Large intestine (tissue), 3 donors: ENCODE results near the gene OR8B8. TPM values are rescaled to one million over a fixed set of nuclear protein-coding genes. Genes with fewer than 3 reads are reported as not detected.
"Not testable (repeated sequence)": the region's sequence is repeated elsewhere in the genome, so short reads cannot be mapped to it uniquely, and the experiment has no call there.

ENCODE experiments used
- DNase-seq, 2 donors: peaks; one replicate each; pipeline versions ENCODE4 v3.0.0 to v3.0.0-alpha.2; 2013
- H3K27ac ChIP-seq: one replicate; pipeline ENCODE4 v1.5.1; 2013; ENCODE audit warnings: low read length
- H3K27me3 ChIP-seq: 2 replicates; pipeline ENCODE4 v1.6.1; 2013; ENCODE audit warnings: low read length; ENCODE audit not compliant: control insufficient read depth, insufficient read depth
- H3K36me3 ChIP-seq: 2 replicates; pipeline ENCODE4 v1.6.1; 2013; ENCODE audit warnings: low read length; ENCODE audit not compliant: control insufficient read depth, insufficient read depth
- H3K4me1 ChIP-seq: one replicate; pipeline ENCODE4 v1.6.1; 2013; ENCODE audit warnings: low read length; ENCODE audit not compliant: control insufficient read depth, insufficient read depth
- H3K4me3 ChIP-seq: one replicate; pipeline ENCODE4 v1.5.1; 2013; ENCODE audit warnings: low read length
- H3K9me3 ChIP-seq: one replicate; pipeline ENCODE4 v1.6.1; 2013; ENCODE audit warnings: mild to moderate bottlenecking, low read depth, low read length, moderate library complexity; ENCODE audit not compliant: control insufficient read depth
- WGBS: methylation state at CpG from one replicate; pipeline ENCODE4 v1.1.5; 2013; ENCODE audit warnings: low lambda C conversion rate; ENCODE audit not compliant: insufficient coverage; 5-methylcytosine and 5-hydroxymethylcytosine counted together
- polyA plus RNA-seq: library from polyadenylated mRNA; unstranded; fragments of 120-200 nt; gene quantifications from one replicate; pipeline ENCODE4 v1.2.1, GENCODE V29; 2013

The OR8B8 gene
- polyA plus RNA-seq, 1 donor: not detected

- WGBS: 100% methylated on average over 1 of the region's 1 CpG
- no peaks in the 10 kb centered on the region for H3K36me3 ChIP-seq
- no peaks in the 10 kb centered on the region for H3K9me3 ChIP-seq
- no peak for DNase-seq
- H3K27me3 ChIP-seq: no peaks in the 10 kb centered on the region
- H3K4me3 ChIP-seq: no peak overlapping the region
- H3K4me1 ChIP-seq: no peaks in the 10 kb centered on the region
- no peak overlapping the region for H3K27ac ChIP-seq
Measured at GRCh38 chr11:124473476-124473875, 28.0 kb upstream of the OR8B8 start.

GRCh38 chr11:124470561-124471227 is 25.2 kb upstream of the OR8B8 start:
- H3K36me3 ChIP-seq: no peaks in the 10 kb centered on the region
- H3K4me1 ChIP-seq: no peaks in the 10 kb centered on the region
- peak; percentile 2 to 7 for DNase-seq
- WGBS: 73% methylated on average over 5 of the region's 11 CpGs
- H3K4me3 ChIP-seq: no peak overlapping the region
- no peaks in the 10 kb centered on the region for H3K9me3 ChIP-seq
- H3K27ac ChIP-seq: no peak overlapping the region
- no peaks in the 10 kb centered on the region for H3K27me3 ChIP-seq

DNA sequence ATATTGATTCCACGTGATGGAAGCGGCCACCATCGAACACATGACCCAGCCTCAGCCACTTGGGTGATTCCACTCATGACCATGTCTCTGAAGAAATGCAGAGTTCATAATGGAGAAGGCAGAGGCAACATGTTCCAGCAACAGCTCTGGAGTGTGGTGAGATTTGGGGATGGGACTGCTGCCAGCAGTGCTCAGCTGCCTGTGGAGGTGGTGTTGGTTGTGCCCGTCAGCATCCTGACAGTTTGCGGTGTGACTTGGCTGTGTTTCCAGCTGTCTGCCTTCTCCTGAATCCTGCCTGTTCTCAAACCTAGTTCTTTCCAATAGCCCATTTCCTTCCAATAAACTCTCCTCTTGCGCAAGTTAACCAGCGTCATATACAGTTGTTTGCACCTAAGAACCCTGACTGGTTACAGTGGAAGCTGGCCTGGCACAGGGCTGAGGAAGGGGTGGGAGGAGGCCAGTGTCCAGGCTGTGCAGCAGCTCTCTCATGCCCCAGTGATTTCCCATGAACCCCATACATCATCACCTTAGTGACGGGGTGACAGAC is 22.0 kb upstream of the OR8B8 start:
- Histone ChIP-seq H3K27ac (no peak overlapping the region), H3K4me3 (no peak overlapping the region), H3K36me3 (no peaks in the 10 kb centered on the region), H3K27me3 (no peaks in the 10 kb centered on the region), H3K9me3 (no peaks in the 10 kb centered on the region), H3K4me1 (no peaks in the 10 kb centered on the region)
- DNase-seq: no peak
- no CpG with 5 or more reads among the region's 8 CpGs for WGBS

DNA sequence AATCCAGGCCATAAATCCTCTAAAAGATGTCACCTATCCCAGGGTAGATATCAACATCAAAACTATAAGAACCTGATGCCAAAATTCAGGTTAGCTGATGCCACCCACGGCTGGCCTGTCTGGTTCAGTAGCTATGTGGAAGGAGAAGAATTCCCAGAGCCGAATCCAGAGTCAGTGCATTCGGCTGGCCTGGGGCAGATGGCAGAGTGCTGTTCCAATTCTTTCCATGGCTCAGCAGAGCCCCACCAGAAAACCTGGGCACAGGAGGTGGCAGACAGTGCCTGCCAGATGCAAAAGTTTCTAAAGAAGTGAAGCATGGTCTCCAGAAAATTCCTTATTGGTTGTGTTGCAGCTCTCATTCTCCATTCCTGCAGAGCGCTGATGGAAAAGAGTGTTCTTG is 19.9 kb upstream of the OR8B8 start:
- H3K36me3 ChIP-seq: no peaks in the 10 kb centered on the region
- no peak overlapping the region for H3K4me3 ChIP-seq
- no CpG with 5 or more reads among the region's 4 CpGs for WGBS
- H3K4me1 ChIP-seq: no peaks in the 10 kb centered on the region
- no peaks in the 10 kb centered on the region for H3K27me3 ChIP-seq
- DNase-seq: no peak
- no peaks in the 10 kb centered on the region for H3K9me3 ChIP-seq
- no peak overlapping the region for H3K27ac ChIP-seq

DNA sequence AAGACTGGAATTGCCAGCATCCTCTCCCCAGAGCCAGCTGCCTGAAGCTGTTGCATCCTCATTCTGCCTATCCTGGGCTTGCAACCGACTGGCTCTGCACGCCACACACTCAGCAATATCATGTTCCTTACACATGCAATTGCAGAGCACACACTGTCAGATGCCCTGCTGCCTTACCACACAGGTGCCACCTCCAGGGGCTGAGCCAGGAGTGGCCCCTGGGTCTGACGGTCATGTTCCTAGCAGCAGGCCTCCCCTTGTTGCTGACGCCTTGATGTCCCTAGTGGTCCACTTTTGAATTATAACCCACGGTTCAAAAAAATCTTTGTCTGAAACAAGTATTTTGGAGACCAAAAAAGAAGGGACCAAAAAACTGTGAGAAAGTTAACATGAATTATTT is 18.5 kb upstream of the OR8B8 start:
- H3K4me1 ChIP-seq: no peaks in the 10 kb centered on the region
- no peaks in the 10 kb centered on the region for H3K27me3 ChIP-seq
- H3K36me3 ChIP-seq: no peaks in the 10 kb centered on the region
- H3K9me3 ChIP-seq: no peaks in the 10 kb centered on the region
- no peak overlapping the region for H3K4me3 ChIP-seq
- DNase-seq: no peak
- 50% methylated on average over 1 of the region's 5 CpGs for WGBS
- no peak overlapping the region for H3K27ac ChIP-seq

GRCh38 chr11:124463324-124463723 is 17.8 kb upstream of the OR8B8 start:
- H3K27ac ChIP-seq: no peak overlapping the region
- DNase-seq: no peak
- H3K4me3 ChIP-seq: no peak overlapping the region
- H3K27me3 ChIP-seq: no peaks in the 10 kb centered on the region
- no peaks in the 10 kb centered on the region for H3K4me1 ChIP-seq
- no peaks in the 10 kb centered on the region for H3K9me3 ChIP-seq
- no CpG with 5 or more reads among the region's 3 CpGs for WGBS
- H3K36me3 ChIP-seq: no peaks in the 10 kb centered on the region

DNA sequence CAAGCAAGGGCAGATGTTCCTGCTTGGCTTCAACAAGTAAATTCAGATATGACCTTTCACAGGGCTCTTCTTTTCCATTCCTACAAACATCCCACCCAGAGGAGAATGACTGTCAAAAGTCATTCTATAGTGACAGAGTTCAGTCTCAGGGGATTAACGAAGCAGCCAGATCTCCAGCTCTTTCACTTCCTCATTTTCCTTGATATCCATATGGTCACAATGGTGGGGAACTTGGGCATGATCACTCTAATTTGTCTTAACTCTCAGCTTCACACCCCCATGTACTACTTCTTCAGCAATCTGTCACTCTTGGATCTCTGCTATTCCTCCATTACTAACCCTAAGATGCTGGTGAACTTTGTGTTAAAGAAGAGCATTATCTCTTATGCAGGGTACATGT is 15.0 kb upstream of the OR8B8 start:
- Histone ChIP-seq H3K4me3 (no peak overlapping the region), H3K4me1 (no peaks in the 10 kb centered on the region), H3K36me3 (no peaks in the 10 kb centered on the region), H3K27ac (no peak overlapping the region), H3K9me3 (no peaks in the 10 kb centered on the region), H3K27me3 (no peaks in the 10 kb centered on the region)
- no peak for DNase-seq
- no CpG with 5 or more reads among the region's 1 CpG for WGBS

- not testable (repeated sequence) for DNase-seq, H3K4me1 ChIP-seq, H3K27ac ChIP-seq, H3K9me3 ChIP-seq, H3K4me3 ChIP-seq, H3K27me3 ChIP-seq, H3K36me3 ChIP-seq
- WGBS: no CpG with 5 or more reads among the region's 7 CpGs
Measured at GRCh38 chr11:124459379-124459778, 13.9 kb upstream of the OR8B8 start.

DNA sequence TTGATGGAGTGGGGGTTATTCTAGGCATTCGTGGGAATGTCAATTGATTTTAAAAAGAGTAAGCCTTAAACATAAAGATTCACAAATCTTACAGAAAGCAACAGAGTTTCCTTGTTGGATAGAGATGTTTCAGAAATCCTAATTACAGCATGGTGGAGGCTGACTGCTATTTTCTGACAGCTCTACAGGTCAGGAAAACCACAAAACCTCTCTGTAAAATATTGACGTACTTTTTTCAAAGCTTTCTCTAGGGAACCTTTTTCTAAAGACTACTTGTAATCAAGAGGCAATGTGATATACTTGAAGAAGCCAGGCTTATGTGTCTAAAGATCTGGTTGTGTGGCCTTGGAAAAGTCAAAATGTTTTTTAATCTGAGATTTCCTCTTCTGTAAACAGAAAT is 9.1 kb upstream of the OR8B8 start:
- H3K27me3 ChIP-seq: no peaks in the 10 kb centered on the region
- H3K27ac ChIP-seq: no peak overlapping the region
- WGBS: 38% methylated on average over 2 of the region's 2 CpGs
- no peak for DNase-seq
- H3K4me1 ChIP-seq: no peaks in the 10 kb centered on the region
- H3K4me3 ChIP-seq: no peak overlapping the region
- no peaks in the 10 kb centered on the region for H3K36me3 ChIP-seq
- H3K9me3 ChIP-seq: no peaks in the 10 kb centered on the region

DNA sequence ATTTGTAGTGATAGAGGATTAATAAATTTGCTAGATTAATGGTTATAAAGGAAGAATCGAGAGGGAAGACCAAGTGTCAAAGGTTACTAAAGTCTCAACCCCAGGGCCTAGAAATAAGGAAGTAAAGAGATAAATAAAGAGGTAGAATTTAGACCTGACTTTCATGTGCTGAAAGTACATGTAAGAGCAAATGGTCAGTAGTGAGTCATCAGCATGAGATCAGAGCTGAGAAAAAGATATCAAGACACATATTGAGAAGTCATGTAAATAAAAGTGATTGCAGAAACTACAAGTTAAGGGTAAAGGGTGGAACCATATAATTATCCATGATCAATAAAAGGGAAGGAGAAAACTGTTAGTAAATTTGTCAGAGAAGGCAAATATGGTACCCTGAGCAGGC is 1.4 kb upstream of the OR8B8 start:
- WGBS: 80% methylated on average over 1 of the region's 1 CpG
- DNase-seq: no peak
- H3K36me3 ChIP-seq: no peaks in the 10 kb centered on the region

DNA sequence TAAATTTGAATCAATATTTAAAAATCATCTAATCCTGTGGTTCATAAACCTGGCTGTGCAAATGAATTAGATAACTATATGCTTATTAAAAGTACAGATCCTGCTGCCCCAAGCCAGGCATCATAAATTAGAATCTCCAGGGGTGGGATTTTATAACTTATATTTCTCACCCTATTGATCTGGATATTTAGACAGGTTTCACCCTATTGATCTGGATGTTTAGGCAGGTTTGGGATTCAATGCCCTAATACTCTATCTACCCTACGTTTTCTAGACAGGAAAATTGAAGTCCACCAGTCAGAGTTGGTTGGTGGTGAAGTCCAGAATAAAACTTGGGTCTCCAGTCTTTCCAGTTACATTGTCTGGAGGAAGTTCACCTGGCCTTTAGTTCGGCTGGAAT is 2.6 kb downstream of the OR8B8 start:
- WGBS: no CpG with 5 or more reads among the region's 2 CpGs
- no peaks in the 10 kb centered on the region for H3K9me3 ChIP-seq
- no peaks in the 10 kb centered on the region for H3K4me1 ChIP-seq
- no peak overlapping the region for H3K27ac ChIP-seq
- H3K4me3 ChIP-seq: no peak overlapping the region
- DNase-seq: no peak
- H3K27me3 ChIP-seq: no peaks in the 10 kb centered on the region
- no peaks in the 10 kb centered on the region for H3K36me3 ChIP-seq

More for the DNA sequence above, 1.4 kb upstream of the OR8B8 start:
- Histone ChIP-seq H3K9me3 (no peaks in the 10 kb centered on the region), H3K27ac (no peak overlapping the region), H3K27me3 (no peaks in the 10 kb centered on the region), H3K4me3 (no peak overlapping the region), H3K4me1 (no peaks in the 10 kb centered on the region)
